GM12801 (cell line): ENCODE measurements around the gene FAM131C.

ENCODE experiments used
- CTCF ChIP-seq: IDR thresholded peaks from one replicate; pipeline ENCODE4 v1.5.1; 2011; ENCODE audit warnings: control low read depth; ENCODE audit not compliant: insufficient read length; ENCODE audit errors: extremely low read depth

FAM131C gene

DNA sequence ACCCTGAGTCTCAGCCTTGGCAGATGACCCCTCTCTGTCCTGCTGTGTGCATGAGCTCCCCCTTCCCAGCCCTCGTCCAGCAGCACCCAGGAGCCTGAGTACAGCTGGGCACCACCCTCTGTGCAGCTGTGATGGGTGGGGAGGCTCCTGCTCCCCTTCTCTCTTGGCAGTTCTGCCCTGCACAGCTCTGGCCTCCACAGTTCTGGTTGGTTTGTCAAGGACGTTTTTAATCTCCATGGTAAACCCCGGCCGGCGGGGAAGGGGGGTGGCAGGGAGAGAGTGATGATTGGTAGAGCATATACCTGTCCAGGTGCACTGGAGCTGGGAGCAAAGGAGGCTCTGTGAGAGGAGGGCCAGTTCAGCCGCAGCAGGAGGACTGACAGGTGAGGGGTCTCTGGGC is 51.8 kb downstream of the FAM131C start, which contains the start of gene CLCNKA:
Gene CLCNKA (plus strand): TSS at position 356 of the 400 bp plus-strand sequence. CDS start 584 bp downstream, outside the sequence.
- no peak for TF ChIP-seq CTCF

DNA sequence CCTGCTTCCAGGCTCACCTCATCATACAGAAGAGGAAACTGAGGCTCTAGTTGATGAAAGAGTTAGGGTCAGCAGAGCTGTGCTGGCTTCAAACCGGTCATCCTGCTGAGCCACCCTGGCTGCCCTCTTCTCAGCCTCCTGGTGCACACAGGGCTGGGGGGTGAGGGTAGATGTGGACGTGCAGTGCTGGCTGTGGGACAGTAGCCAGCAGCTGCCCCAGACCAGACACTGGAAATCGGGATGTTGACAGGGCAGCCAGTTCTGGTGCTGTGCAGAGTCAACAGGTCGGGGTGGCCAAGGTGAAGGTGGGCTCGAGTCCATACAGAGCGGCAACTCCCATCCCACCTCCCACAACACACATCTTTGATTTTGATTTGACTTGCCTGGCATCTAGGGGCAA is 53.1 kb downstream of the FAM131C start:
- TF ChIP-seq CTCF, result no peak

- no peak for TF ChIP-seq CTCF
Observed at GRCh38 chr1:16019644-16020277, 53.7 kb downstream of the FAM131C start.

GRCh38 chr1:16018749-16019643 is 54.5 kb downstream of the FAM131C start:
- TF ChIP-seq CTCF, result no peak

DNA sequence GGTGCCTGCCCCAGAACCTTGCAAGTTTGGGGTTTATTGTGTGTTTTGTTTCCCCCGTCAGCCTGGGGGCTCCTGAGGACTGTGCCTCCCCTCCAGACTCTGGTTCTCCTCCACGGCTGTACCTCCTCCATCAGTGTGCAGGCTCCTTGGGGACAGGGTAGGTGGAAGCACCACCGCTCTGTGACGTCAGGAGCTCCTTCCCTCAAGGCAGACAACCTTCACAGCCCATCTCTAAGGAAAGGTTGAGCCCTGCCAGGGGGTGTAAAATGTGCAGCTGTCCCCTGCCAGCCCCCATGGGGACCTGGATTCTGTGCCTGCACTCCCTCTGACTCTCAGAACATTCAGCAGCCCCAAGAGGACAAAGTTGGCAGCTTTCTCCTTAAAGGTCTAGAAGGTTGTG is 55.1 kb downstream of the FAM131C start:
- no peak for TF ChIP-seq CTCF

- TF ChIP-seq CTCF, result no peak
Observed at GRCh38 chr1:16017461-16018303, 55.8 kb downstream of the FAM131C start, which contains the start of gene HSPB7. HSPB7 (minus strand) TSS chr1:16018043; CDS start chr1:16017963, 80 bp downstream.

DNA sequence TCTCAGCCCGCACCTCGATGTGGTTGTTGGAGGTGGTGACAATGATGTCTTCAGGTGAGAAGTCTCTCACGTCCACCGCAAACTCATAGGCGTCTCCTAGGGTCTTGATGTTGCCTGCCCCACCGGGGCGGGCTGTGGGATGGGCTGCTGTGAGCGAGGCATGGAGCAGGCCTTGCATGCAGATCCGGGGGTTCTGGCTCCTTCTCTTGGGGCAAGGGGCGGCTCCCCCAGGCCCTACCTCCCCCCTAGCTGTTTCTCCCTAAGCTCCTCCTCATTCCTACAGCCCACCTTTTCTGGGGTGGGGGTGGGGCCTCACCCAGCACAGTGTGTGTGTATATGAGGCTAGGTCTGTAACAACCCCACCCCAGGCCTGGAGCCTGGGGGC is 56.4 kb downstream of the FAM131C start:
- TF ChIP-seq CTCF, result no peak
